GM19467 (cell line): ENCODE data around the gene ADCY6.
"Not testable (repeated sequence)": the region's sequence is repeated elsewhere in the genome, so short reads cannot be mapped to it uniquely, and the experiment has no call there.

Experiments used
- ATAC-seq: cut with Tn5 transposase; IDR thresholded peaks from one replicate; pipeline ENCODE4 v1.9.1; 2021; ENCODE audit warnings: mild to moderate bottlenecking, moderate library complexity; ENCODE audit not compliant: unreplicated experiment

Gene ADCY6

GRCh38 chr12:48764521-48764920, 24.4 kb downstream of the ADCY6 start:
- no peak for ATAC-seq

DNA sequence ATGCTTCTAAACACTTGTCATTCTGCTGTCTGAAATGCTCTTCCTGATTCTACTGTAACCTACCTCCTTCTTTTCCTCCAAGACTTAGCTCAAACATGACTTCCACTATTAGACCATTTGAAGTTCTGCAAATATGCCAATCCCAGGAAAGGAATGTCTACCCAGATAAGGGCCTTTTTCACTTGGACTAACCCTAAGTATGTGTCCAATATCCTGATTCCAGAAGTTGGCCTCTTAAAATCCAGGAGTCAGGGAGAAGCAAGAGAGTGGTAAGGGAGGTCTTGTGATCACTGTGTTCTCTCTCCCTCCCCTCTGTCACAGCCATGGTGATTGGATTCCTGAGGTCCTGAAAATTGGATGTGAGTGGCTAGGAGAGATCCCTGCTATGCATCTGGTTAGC, 30.2 kb downstream of the ADCY6 start:
- no peak for ATAC-seq

- ATAC-seq, result no peak
These were observed 30.7 kb downstream of the ADCY6 start for GRCh38 chr12:48758186-48758585.

- no peak for ATAC-seq
These were observed 38.0 kb downstream of the ADCY6 start for GRCh38 chr12:48750769-48751356.

DNA sequence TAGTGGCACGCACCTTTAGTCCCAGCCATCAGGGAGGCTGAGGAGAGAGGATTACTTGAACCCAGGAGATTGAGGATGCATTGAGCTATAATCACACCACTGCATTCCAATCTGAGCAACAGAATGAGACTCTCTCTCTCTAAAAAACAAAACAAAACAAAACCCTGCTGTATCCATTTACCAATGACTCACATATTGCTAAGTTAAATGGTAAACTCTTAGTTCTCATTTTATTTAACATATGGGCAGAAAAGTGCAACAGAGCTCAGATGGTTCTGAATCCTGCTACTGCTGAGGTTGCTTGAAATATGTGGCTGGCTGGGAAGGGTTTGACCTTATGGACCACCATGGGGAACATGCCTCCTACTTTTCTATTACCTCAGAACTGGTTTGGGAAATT, 38.7 kb downstream of the ADCY6 start:
- no peak for ATAC-seq

GRCh38 chr12:48744251-48745008, 44.5 kb downstream of the ADCY6 start:
- ATAC-seq, result no peak

GRCh38 chr12:48739618-48740269, 49.1 kb downstream of the ADCY6 start:
- no peak for ATAC-seq

- no peak for ATAC-seq
These were observed 52.4 kb downstream of the ADCY6 start for GRCh38 chr12:48736456-48736855.

GRCh38 chr12:48728807-48729206, 60.1 kb downstream of the ADCY6 start:
- no peak for ATAC-seq

- ATAC-seq, result not testable (repeated sequence)
These were observed 68.2 kb downstream of the ADCY6 start for GRCh38 chr12:48720737-48721136.

GRCh38 chr12:48720171-48720570, 68.7 kb downstream of the ADCY6 start:
- ATAC-seq, result not testable (repeated sequence)

DNA sequence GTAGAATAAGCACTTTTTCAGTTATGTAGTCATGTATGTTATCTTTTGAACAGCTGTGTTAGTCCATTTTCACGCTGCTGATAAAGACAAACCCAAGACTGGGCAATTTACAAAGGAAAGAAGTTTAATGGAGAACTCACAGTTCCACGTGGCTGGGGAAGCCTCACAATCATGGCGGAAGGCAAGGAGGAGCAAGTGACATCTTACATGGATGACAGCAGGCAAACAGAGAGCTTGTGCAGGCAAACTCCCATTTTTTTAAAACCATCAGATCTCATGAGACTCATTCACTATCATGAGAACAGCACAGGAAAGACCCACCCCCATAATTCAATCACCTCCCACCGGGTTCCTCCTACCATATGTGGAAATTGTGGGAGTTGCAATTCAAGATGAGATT, 69.9 kb downstream of the ADCY6 start:
- ATAC-seq, result not testable (repeated sequence)

- ATAC-seq, result peak; percentile 5
These were observed 71.6 kb downstream of the ADCY6 start for GRCh38 chr12:48717252-48717695.

DNA sequence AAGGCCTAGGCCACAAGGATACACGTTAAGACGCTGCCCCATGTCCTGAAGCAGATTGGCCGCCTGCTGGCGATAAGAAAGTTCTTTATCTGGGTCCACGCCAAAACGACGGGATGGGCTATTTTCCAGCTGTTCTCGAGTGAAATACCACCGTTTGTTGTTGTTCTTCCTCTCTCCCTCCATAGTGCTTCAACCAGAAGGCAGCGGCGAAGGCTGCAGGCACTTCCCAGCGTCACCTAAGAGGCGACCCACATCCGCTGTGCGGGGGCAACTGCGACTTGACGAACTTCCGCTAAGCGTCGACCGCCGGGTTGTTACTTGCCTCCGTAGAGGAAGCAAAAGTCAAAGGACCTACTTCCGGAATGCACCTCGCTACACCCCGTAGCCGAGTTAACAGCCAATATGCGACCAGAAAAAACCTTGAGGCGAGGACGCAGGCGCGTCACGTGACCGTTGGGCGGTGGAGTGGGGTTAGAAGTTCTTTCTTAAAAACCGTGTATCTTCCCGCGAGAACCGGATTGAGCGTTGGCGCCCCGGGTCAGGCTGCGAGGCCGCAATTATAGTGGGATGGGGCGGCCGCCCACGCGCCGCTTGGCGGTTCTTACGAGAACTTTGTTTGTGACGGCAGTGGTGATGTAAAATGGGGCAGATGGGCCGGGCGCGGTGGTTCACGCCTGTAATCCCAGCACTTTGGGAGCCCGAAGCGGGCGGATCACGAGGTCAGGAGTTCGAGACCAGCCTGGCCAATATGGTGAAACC, 72.2 kb downstream of the ADCY6 start, which contains the start of gene CCNT1:
Gene CCNT1 (minus strand): TSS at position 215 of the 759 bp plus-strand sequence. CDS start 32 bp downstream, at position 183.
- peak; percentile 97 for ATAC-seq
